OCI-LY7 (cell line): Measurements from ENCODE around the gene SPON1. TPM values are rescaled to one million over a fixed set of nuclear protein-coding genes. Genes with fewer than 3 reads are reported as not detected.
"Not testable (repeated sequence)": the region's sequence is repeated elsewhere in the genome, so short reads cannot be mapped to it uniquely, and the experiment has no call there.

ENCODE experiments used
- BruUV-seq: library from RNA; stranded (reverse); fragments of 400-500 nt; replicated peaks from 2 replicates; lab custom pipeline; 2021; lab: Mats Ljungman, UMichigan
- CTCF ChIA-PET: fragments of 300-600 bp; sonication (Branson Sonifier 250); formaldehyde crosslinking; loops from one replicate; lab custom pipeline; 2022; ENCODE audit warnings: antibody characterized with exemption; ENCODE audit not compliant: unreplicated experiment; lab: Charles Lee
- POLR2A ChIA-PET: fragments of 300-600 bp; sonication (Branson Sonifier 250); formaldehyde crosslinking; loops from one replicate; lab custom pipeline; 2022; ENCODE audit warnings: antibody characterized with exemption; lab: Charles Lee
- DNase-seq: peaks from one replicate; pipeline ENCODE4 v3.0.0-alpha.2; 2015; ENCODE audit warnings: low spot score
- H2AFZ ChIP-seq: fragments of 200-600 bp; sonication (generic), shearing (Covaris generic); 2 replicates; pipeline ENCODE4 v1.6.1; 2014; ENCODE audit warnings: mild to moderate bottlenecking, antibody characterized with exemption, low read length, moderate library complexity
- H3K27ac ChIP-seq: fragments of 200-600 bp; sonication (generic); 2 replicates; pipeline ENCODE4 v1.5.1; 2014; ENCODE audit warnings: mixed run types, low read depth, mild to moderate bottlenecking, moderate library complexity, low read length, inconsistent platforms; ENCODE audit not compliant: poor library complexity, severe bottlenecking
- H3K36me3 ChIP-seq: fragments of 200-600 bp; sonication (generic); 2 replicates; pipeline ENCODE4 v1.6.1; 2014; ENCODE audit warnings: mild to moderate bottlenecking, antibody characterized with exemption, low read length, moderate library complexity, mixed read lengths; ENCODE audit not compliant: insufficient read depth
- H3K4me1 ChIP-seq: fragments of 200-600 bp; sonication (generic); 2 replicates; pipeline ENCODE4 v1.5.1; 2014; ENCODE audit warnings: mild to moderate bottlenecking, low read length; ENCODE audit not compliant: insufficient read depth, poor library complexity, severe bottlenecking
- H3K4me2 ChIP-seq: fragments of 200-600 bp; sonication (generic); 2 replicates; pipeline ENCODE4 v1.6.1; 2014; ENCODE audit warnings: mild to moderate bottlenecking, low read length
- H3K4me3 ChIP-seq: fragments of 200-600 bp; sonication (generic); 2 replicates; pipeline ENCODE4 v1.5.1; 2014; ENCODE audit warnings: mild to moderate bottlenecking, low read depth, low read length; ENCODE audit not compliant: poor library complexity, severe bottlenecking
- H3K79me2 ChIP-seq: fragments of 200-600 bp; sonication (generic); 2 replicates; pipeline ENCODE4 v1.6.1; 2016; ENCODE audit warnings: low read depth, mild to moderate bottlenecking, low read length, moderate library complexity, mixed read lengths; ENCODE audit not compliant: insufficient read depth
- H3K9me2 ChIP-seq: fragments of 200-600 bp; sonication (generic); 2 replicates; pipeline ENCODE4 v1.6.1; 2016; ENCODE audit warnings: mild to moderate bottlenecking, low read length, mixed read lengths; ENCODE audit not compliant: insufficient read depth
- H3K9me3 ChIP-seq: fragments of 200-600 bp; sonication (generic); 2 replicates; pipeline ENCODE4 v1.6.1; 2014; ENCODE audit warnings: mild to moderate bottlenecking, mixed run types, low read length, mixed read lengths
- H4K20me1 ChIP-seq: fragments of 200-600 bp; sonication (generic); 2 replicates; pipeline ENCODE4 v1.6.1; 2014; ENCODE audit warnings: mild to moderate bottlenecking, antibody characterized with exemption, low read length, moderate library complexity, mixed read lengths; ENCODE audit not compliant: insufficient read depth
- CTCF ChIP-seq: fragments of 200-600 bp; sonication (generic); conservative IDR thresholded peaks from 2 replicates; pipeline ENCODE4 v1.5.1; 2014; ENCODE audit warnings: mild to moderate bottlenecking, antibody characterized with exemption, low read length, moderate library complexity, mixed read lengths
- EZH2phosphoT487 ChIP-seq: fragments of 200-600 bp; sonication (generic); IDR thresholded peaks from 2 replicates; pipeline ENCODE4 v1.6.1; 2018; ENCODE audit warnings: low read depth, borderline replicate concordance, mild to moderate bottlenecking, mixed run types, antibody characterized with exemption, low read length, moderate library complexity, mixed read lengths
- intact Hi-C: fragments of 100-400 bp; cut with micrococcal nuclease; formaldehyde crosslinking; loops from one replicate; pipeline ENCODE4 v1.10.0; 2022; ENCODE audit not compliant: unreplicated experiment
- total RNA-seq, 2 experiments: library from RNA; depleted of rRNA in 1 of 2; stranded (reverse); fragments of >200 nt in 1 of 2; shearing (Covaris generic) in 1 of 2; gene quantifications; 2 replicates each; pipeline ENCODE4 v1.2.3, GENCODE V29; 2014 to 2022

The SPON1 gene
- total RNA-seq, 2 experiments from 2014 or later = 0.38 TPM; not detected in 1

- DNase-seq = no peak
- no peaks in the 10 kb centered on the region for H3K79me2 ChIP-seq
- H3K9me3 ChIP-seq = peaks cover 11% of the 10 kb centered on the region; the same call in 1 of the 2 replicates
- H3K27ac ChIP-seq = no peak overlapping the region
- TF ChIP-seq CTCF (no peak), EZH2phosphoT487 (no peak)
- BruUV-seq = no TSS peak
- H3K4me3 ChIP-seq = no peak overlapping the region
- ChIA-PET POLR2A (no interaction called here), CTCF (no interaction called here)
- H3K36me3 ChIP-seq = no peaks in the 10 kb centered on the region
- H3K4me2 ChIP-seq = no peak overlapping the region
- no peaks in the 10 kb centered on the region for H3K9me2 ChIP-seq
- intact Hi-C loops = no loop called here
- no peaks in the 10 kb centered on the region for H4K20me1 ChIP-seq
- no peaks in the 10 kb centered on the region for H3K4me1 ChIP-seq
- no peak overlapping the region for H2AFZ ChIP-seq
Observed at GRCh38 chr11:14163576-14163975, 201.1 kb downstream of the SPON1 start.

GRCh38 chr11:14173679-14174078, 211.2 kb downstream of the SPON1 start:
- H3K9me3 ChIP-seq, H3K36me3 ChIP-seq, H3K4me2 ChIP-seq, DNase-seq, BruUV-seq, H4K20me1 ChIP-seq, H3K79me2 ChIP-seq, intact Hi-C loops, CTCF ChIA-PET, H2AFZ ChIP-seq, H3K4me3 ChIP-seq, H3K27ac ChIP-seq, H3K9me2 ChIP-seq, H3K4me1 ChIP-seq: not testable (repeated sequence)
- POLR2A ChIA-PET = interaction anchor here (0.7 kb wide), 1 partner anchor 54 kb away, joined by 3 read pairs; no protein-coding TSS in a partner anchor

- DNase-seq = no peak
- Histone ChIP-seq H3K4me1 (no peaks in the 10 kb centered on the region), H3K36me3 (no peaks in the 10 kb centered on the region), H3K27ac (no peak overlapping the region), H3K4me2 (no peak overlapping the region), H3K9me2 (no peaks in the 10 kb centered on the region), H2AFZ (no peak overlapping the region), H3K4me3 (no peak overlapping the region), H3K79me2 (no peaks in the 10 kb centered on the region), H3K9me3 (no peaks in the 10 kb centered on the region), H4K20me1 (no peaks in the 10 kb centered on the region)
- BruUV-seq = no TSS peak
- POLR2A ChIA-PET = no interaction called here
- intact Hi-C loops = no loop called here
- CTCF ChIA-PET = no interaction called here
- TF ChIP-seq EZH2phosphoT487 = no peak
- TF ChIP-seq CTCF = no peak
Observed at GRCh38 chr11:14179116-14179820, 216.7 kb downstream of the SPON1 start.
